ENCODE data around the gene HRAS. TPM values are rescaled to one million over a fixed set of nuclear protein-coding genes. Genes with fewer than 3 reads are reported as not detected.

Gene HRAS
- polyA plus RNA-seq, 1 of the 3 experiments (the other 2 are of a cell fraction), result 217 TPM

DNA sequence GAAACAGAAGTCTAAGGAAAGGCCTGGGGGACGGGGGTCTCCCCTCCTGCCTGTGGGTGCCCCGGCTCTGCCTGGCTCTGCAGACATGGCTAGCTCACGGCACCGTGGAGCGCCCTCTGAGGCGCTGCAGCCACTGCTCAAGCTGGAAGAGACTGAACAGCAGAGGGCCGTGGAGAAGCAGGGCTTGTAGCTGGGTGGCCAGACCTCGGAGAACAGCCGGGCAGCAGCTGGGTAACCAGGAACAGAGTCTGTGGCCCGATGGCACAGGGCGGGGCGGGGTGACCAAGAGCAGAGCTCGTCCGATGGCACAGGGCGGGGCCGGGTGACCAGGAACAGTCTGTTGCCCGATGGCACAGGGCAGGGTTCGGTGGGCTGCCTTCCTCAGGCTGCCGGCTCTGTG is 46.4 kb downstream of the HRAS start (continued):
- TF ChIP-seq USF2 (IDR thresholded peaks at IDR 0.05; ENCODE audit: borderline replicate concordance, low read depth, low read length) (no peak), SMC3 (IDR thresholded peaks at IDR 0.05; ENCODE audit: low read depth, low read length) (no peak), PBX3 (IDR thresholded peaks at IDR 0.05) (no peak)

DNA sequence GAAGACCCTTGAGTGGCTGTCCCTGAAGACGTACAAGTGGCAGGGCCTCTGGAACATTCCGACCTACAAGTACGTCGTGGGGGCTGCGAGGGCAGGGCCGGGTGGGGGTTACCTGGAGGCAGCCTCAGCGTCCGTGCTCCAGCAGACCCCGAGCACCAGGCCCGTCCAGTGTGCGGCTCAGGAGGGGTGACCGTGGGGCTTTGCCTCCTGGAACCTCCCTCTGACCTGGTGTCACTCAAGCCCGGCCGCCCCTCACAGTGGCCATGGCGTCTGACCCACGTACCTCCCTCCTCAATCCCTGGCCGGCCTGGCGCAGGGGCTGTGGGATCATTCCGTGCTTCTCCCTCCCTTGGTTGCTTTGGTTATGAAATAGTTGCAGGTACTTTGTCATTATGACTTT is 46.8 kb downstream of the HRAS start:
- DNase-seq, result peak; percentile 28
- no peaks in the 10 kb centered on the region; the same call in 1 of the 2 replicates for H3K79me2 ChIP-seq (ENCODE audit: insufficient read depth)
- H3K36me3 ChIP-seq (replicated peaks in 1 of 2; ENCODE audit: control insufficient read depth in 1 of 2, insufficient read depth in 2 of 2, low read length in 1 of 2), result peaks cover 0 to 23% of the 10 kb centered on the region in 2 experiments
- H3K4me3 ChIP-seq (ENCODE audit: low read depth in 2 of 2, low read length in 1 of 2), result no peak overlapping the region
- H3K9ac ChIP-seq, result no peak overlapping the region
- H3K27me3 ChIP-seq (ENCODE audit: insufficient read depth), result no peaks in the 10 kb centered on the region
- no peaks in the 10 kb centered on the region for H3F3A ChIP-seq (replicated peaks; ENCODE audit: insufficient read depth)
- no peaks in the 10 kb centered on the region for H3K9me2 ChIP-seq
- TF ChIP-seq PBX3 (IDR thresholded peaks at IDR 0.05) (no peak), MEF2A (IDR thresholded peaks at IDR 0.05; ENCODE audit: borderline replicate concordance, low read depth) (no peak), SMC3 (IDR thresholded peaks at IDR 0.05; ENCODE audit: low read depth, low read length) (no peak), NFIC (IDR thresholded peaks at IDR 0.05; ENCODE audit: borderline replicate concordance) (no peak), FOXM1 (IDR thresholded peaks at IDR 0.05; ENCODE audit: low read depth) (no peak), USF1 (IDR thresholded peaks at IDR 0.05; ENCODE audit: borderline replicate concordance, low read depth) (no peak), JUND (IDR thresholded peaks at IDR 0.05) (no peak), MXI1 (IDR thresholded peaks at IDR 0.05; ENCODE audit: low read depth, low read length) (no peak), CHD2 (IDR thresholded peaks at IDR 0.05; ENCODE audit: low read length, partially characterized antibody) (no peak)
- WGBS (ENCODE audit: low lambda C conversion rate), result 93% methylated on average over 7 of the region's 19 CpGs
- no peaks in the 10 kb centered on the region for H3K9me3 ChIP-seq
- POLR2A ChIA-PET, result no interaction called here
- H2AFZ ChIP-seq (ENCODE audit: low read depth), result no peak overlapping the region
- CTCF ChIA-PET, result no interaction called here
- H4K20me1 ChIP-seq (ENCODE audit: insufficient read depth), result no peaks in the 10 kb centered on the region
- H3K4me1 ChIP-seq (ENCODE audit: control insufficient read depth in 1 of 2, insufficient read depth in 2 of 2, low read depth in 1 of 2, low read length in 1 of 2), result no peaks in the 10 kb centered on the region
- H3K27ac ChIP-seq (ENCODE audit: low read depth in 2 of 2, low read length in 1 of 2), result no peak overlapping the region
- H3K4me2 ChIP-seq, result no peak overlapping the region

DNA sequence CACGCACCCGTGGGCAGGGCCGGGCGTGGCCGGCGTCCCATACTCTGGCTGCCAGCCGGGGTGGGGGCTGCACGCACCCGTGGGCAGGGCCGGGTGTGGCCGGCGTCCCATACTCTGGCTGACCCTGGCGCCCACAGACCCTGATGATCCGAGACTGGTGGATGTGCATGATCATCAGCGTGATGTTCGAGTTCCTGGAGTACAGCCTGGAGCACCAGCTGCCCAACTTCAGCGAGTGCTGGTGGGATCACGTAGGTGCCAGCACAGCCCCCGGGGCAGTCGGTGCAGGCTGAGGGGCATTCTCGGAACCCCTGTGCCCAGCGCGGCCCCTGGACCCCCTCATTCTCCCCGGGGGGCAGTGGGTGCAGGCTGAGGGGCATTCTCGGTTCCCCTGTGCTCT is 47.3 kb downstream of the HRAS start:
- H2AFZ ChIP-seq (ENCODE audit: low read depth), result no peak overlapping the region
- DNase-seq, result no peak
- TF ChIP-seq, protein P1, sequence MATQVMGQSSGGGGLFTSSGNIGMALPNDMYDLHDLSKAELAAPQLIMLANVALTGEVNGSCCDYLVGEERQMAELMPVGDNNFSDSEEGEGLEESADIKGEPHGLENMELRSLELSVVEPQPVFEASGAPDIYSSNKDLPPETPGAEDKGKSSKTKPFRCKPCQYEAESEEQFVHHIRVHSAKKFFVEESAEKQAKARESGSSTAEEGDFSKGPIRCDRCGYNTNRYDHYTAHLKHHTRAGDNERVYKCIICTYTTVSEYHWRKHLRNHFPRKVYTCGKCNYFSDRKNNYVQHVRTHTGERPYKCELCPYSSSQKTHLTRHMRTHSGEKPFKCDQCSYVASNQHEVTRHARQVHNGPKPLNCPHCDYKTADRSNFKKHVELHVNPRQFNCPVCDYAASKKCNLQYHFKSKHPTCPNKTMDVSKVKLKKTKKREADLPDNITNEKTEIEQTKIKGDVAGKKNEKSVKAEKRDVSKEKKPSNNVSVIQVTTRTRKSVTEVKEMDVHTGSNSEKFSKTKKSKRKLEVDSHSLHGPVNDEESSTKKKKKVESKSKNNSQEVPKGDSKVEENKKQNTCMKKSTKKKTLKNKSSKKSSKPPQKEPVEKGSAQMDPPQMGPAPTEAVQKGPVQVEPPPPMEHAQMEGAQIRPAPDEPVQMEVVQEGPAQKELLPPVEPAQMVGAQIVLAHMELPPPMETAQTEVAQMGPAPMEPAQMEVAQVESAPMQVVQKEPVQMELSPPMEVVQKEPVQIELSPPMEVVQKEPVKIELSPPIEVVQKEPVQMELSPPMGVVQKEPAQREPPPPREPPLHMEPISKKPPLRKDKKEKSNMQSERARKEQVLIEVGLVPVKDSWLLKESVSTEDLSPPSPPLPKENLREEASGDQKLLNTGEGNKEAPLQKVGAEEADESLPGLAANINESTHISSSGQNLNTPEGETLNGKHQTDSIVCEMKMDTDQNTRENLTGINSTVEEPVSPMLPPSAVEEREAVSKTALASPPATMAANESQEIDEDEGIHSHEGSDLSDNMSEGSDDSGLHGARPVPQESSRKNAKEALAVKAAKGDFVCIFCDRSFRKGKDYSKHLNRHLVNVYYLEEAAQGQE (IDR thresholded peaks at IDR 0.05; ENCODE audit: low read depth, low read length), result no peak
- TF ChIP-seq USF1 (IDR thresholded peaks at IDR 0.05; ENCODE audit: borderline replicate concordance, low read depth), result no peak
- TF ChIP-seq CHD2 (IDR thresholded peaks at IDR 0.05; ENCODE audit: low read length, partially characterized antibody), result no peak
- no peak for TF ChIP-seq TEAD4 (IDR thresholded peaks at IDR 0.05; ENCODE audit: borderline replicate concordance, insufficient read depth)
- TF ChIP-seq JUND (IDR thresholded peaks at IDR 0.05), result no peak
- no peak for TF ChIP-seq NRF1 (IDR thresholded peaks at IDR 0.05; ENCODE audit: low read depth, low read length)
- TF ChIP-seq USF2 (IDR thresholded peaks at IDR 0.05; ENCODE audit: borderline replicate concordance, low read depth, low read length), result no peak
- no peaks in the 10 kb centered on the region for H3K9me3 ChIP-seq
- no peaks in the 10 kb centered on the region; the same call in 1 of the 2 replicates for H3K79me2 ChIP-seq (ENCODE audit: insufficient read depth)
- H3K9ac ChIP-seq, result no peak overlapping the region
- 72% methylated on average over 3 of the region's 25 CpGs for WGBS (ENCODE audit: low lambda C conversion rate)
- H3F3A ChIP-seq (replicated peaks; ENCODE audit: insufficient read depth), result no peaks in the 10 kb centered on the region
- POLR2A ChIA-PET, result no interaction called here
- no peaks in the 10 kb centered on the region for H3K9me2 ChIP-seq
- no peaks in the 10 kb centered on the region for H4K20me1 ChIP-seq (ENCODE audit: insufficient read depth)
- H3K36me3 ChIP-seq (replicated peaks in 1 of 2; ENCODE audit: control insufficient read depth in 1 of 2, insufficient read depth in 2 of 2, low read length in 1 of 2), result peaks cover 0 to 23% of the 10 kb centered on the region in 2 experiments
- H3K4me1 ChIP-seq (ENCODE audit: control insufficient read depth in 1 of 2, insufficient read depth in 2 of 2, low read depth in 1 of 2, low read length in 1 of 2), result no peaks in the 10 kb centered on the region
- H3K4me3 ChIP-seq (ENCODE audit: low read depth in 2 of 2, low read length in 1 of 2), result no peak overlapping the region
- no peaks in the 10 kb centered on the region for H3K27me3 ChIP-seq (ENCODE audit: insufficient read depth)
- CTCF ChIA-PET, result no interaction called here
- no peak overlapping the region for H3K4me2 ChIP-seq
- no peak overlapping the region for H3K27ac ChIP-seq (ENCODE audit: low read depth in 2 of 2, low read length in 1 of 2)
